HG03575 (cell line): ENCODE results near the gene NRL.

Source experiments
- ATAC-seq: cut with Tn5 transposase; IDR thresholded peaks from one replicate; pipeline ENCODE4 v1.9.1; 2021; ENCODE audit not compliant: unreplicated experiment, insufficient number of reproducible peaks, low FRiP score; ENCODE audit errors: extremely low read depth

Gene NRL

DNA sequence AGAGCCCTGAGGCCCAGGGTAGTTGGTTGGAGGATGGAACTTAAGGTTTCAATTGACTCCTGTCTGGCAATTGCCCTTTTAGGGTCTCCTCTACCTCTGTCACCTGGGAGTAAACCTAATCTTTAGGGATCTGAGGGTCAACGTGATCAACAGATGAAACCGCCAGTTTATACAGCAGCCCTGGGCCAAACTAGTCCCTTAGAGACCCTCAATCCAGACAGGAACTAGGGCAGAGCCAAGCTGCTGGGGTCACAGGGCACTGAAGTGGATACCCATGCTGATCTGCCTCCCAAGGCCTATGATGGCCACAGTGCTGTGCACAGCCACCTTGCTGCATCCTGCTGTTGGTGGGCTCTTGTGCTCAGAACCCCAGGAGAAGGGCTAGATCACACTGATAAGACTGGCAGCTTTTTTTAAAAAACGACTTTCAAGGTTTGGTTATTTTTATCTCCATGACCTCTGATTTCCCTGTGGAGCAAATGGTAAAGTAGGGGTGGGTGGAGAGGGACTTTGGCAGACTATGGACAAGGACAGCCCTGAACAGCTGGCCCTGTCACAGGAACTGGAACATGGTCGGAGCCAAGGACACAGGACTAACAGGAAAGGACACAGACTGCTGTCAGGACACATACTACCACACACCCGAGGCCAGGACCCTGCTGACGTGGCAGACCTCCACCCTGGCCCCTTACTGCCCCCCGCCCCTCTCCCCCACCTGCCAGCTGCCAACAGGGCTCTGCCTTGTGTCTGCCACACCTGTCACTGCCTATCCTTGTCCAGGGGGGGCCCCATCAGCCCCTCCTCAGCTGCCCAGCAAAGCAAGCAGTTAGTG is 16.2 kb upstream of the NRL start:
- ATAC-seq: no peak

DNA sequence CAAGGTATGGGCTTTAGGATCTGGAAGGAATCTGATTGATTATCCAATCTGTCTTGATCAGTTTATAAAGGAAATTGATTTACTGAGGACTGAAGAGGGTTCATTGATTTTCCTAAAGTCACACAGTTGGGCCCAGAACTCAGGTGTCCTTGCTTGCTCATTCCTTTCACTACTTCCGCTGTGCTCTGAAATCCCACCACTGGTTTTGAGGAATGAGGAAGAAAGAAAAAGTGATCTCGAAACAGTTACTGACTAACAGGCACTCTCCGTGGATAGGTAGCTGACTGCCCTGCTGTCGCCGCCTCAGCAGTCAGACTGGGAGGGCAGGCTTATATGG is 15.6 kb upstream of the NRL start, which contains the start of gene FITM1:
Gene FITM1 (plus strand): TSS at position 280 of the 337 bp plus-strand sequence. CDS start 905 bp downstream, outside the sequence.
- no peak for ATAC-seq

GRCh38 chr14:24129410-24129998 is 14.8 kb upstream of the NRL start:
- no peak for ATAC-seq

DNA sequence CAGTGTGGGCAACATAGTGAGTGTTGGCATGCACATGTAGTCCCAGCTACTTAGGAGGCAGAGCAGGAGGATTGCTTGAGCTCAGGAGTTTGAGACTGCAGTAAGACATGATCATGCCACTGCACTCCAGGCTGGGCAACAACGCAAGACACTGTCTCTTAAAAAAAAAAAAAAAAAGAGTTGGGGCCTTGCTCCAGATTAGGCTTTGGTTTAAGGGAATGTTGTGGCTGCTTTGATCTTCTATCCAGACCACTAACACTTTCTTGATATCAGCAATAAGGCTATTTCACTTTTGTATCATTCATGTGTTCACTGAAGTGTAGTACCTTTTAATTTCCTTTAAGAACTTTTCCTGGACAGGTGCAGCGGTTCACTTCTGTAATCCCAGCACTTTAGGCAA is 12.9 kb upstream of the NRL start:
- ATAC-seq: no peak

DNA sequence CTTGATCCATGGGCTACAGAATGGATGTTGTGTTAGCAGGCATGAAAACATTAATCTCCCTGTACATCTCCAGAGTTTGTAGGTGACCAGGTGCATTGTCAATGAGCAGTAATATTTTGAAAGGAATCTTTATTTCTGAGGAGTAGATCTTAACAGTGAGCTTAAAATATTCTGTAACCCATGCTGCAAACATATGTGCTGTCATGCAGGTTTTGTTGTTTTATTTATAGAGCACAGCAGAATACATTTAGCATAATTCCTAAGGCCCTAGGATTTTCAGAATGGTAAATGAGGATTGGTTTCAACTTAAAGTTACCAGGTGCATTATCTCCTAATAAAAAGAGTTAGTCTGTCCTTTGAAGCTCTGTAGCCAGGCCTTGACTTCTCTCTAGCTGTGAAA is 12.2 kb upstream of the NRL start:
- no peak for ATAC-seq

DNA sequence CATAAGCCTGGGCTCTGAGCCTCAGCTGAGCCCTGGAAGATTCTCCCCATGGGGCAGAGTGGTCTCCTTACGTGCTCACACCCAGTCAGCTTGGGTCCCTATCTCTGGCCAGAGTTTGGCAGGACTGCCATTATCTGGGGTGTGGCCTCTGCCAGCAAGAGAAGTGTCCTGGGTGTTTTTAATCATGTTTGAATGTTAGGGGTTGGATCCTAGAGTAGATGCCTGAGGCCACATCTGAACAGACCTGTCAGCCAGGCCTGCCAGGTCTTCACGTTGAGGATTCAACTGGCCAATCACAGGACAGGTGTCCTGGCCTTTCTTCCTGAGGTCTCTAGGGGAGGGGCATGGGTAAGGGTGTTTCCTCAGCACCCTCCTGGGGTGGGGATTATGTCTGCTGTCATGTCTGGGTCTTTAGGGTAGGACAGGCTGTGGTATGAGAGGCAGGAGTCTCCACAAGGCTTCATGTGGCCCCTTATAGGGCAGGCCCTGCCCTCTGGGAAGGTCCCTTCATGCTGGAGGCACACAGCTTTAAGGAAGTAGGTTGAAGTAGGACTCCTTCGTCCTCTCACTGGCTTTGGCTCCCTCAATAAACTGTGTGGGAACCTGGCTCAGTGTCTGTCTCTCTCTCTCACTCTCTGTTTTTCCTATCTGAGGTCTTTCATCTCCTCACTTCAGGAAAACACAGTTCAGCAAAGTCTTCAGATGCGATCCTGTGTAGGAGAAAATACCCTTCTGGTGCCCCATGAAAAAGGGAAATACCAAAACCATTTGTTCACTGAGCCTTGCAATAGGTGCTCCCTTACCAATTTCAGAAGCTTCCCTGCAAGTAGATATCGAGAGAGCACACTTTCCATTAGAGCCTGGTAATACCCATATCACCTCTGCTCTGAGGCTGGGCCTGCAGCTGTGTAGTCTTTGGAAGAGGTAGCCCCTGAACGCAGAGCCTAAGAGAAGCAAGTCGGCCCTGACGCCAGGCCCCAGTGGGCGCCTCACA is 9.0 kb upstream of the NRL start:
- ATAC-seq: no peak

DNA sequence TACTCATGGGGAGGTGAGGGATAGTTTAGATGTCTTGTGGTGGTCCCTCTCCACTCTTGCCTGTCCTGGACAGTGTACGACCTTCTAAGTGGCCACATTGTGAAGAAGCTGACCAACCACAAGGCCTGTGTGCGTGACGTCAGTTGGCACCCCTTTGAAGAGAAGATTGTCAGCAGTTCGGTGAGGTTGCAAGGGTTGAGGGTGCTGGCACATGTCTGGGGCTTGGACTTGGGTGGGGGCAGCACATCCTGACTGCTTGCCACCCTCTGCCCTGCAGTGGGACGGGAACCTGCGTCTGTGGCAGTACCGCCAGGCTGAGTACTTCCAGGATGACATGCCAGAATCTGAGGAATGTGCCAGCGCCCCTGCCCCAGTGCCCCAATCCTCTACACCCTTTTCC is 8.1 kb upstream of the NRL start:
- no peak for ATAC-seq

DNA sequence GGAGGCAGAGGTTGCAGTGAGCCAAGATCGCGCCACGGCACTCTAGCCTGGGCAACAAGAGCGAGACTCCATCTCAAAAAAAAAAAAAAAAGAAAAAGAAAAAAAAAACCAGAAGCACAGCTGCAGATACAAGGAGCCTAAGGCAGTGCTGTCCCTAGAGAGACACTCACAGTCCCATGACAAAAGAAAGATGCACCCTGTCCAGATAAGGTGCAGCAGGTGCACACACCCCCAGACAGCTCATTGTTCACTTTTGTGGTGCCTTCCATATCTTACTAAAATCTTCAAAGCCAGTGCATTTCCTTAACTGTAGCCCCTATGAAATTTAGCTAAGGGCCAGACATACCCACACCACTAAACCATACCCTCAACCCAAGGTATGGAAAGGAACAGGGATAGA is 7.7 kb upstream of the NRL start:
- ATAC-seq: no peak

GRCh38 chr14:24121210-24121609 is 6.5 kb upstream of the NRL start:
- no peak for ATAC-seq

DNA sequence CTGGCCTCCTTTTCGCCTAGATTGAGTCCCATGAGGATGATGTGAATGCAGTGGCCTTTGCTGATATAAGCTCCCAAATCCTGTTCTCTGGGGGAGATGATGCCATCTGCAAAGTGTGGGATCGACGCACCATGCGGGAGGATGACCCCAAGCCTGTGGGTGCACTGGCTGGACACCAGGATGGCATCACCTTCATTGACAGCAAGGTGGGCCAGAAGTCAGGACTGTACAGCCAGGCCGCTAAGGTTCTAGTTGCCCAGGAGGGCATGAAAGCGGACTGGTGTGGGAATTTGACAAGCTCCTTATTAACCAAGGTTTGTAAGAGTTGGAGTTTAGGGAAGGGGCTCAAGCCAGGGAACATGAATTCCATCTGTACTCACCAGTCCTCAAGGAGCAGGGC is 4.9 kb upstream of the NRL start:
- ATAC-seq: no peak

GRCh38 chr14:24117179-24117578 is 2.4 kb upstream of the NRL start:
- ATAC-seq: no peak

- no peak for ATAC-seq
Observed at GRCh38 chr14:24116128-24116814, 1.5 kb upstream of the NRL start.

DNA sequence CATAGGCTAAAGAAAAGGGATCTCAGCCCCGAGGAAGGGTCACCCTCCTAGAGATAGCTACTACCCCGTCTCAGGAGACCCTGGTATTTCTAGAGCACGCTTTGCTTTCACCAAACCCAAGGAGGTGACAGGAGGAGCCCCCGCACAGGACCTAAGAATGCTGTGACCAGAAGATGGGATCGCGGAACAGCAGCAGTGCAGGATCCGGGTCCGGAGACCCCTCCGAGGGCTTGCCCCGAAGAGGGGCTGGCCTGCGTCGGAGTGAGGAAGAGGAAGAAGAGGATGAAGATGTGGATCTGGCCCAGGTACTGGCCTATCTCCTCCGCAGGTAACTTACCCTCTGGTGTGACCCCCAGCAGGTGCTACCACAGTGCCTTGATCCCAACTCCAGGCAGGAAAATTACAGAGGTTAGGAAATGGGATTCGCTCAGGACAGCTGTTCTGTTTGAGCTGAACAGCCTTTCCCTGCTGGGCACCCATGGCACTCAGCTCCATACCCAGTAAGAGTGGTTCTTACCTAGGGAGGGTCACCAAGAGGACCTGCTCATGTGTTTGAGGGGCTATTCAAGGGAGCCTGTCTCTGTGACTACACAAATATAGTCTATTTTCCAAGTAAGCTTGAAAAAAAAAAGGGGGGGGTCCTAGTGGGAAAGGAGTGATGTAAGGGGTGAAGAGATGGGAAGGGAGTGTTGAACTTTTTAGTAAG is 826 bp upstream of the NRL start:
- ATAC-seq: no peak

GRCh38 chr14:24113801-24114531 is 783 bp downstream of the NRL start:
- ATAC-seq: peak; percentile 21

DNA sequence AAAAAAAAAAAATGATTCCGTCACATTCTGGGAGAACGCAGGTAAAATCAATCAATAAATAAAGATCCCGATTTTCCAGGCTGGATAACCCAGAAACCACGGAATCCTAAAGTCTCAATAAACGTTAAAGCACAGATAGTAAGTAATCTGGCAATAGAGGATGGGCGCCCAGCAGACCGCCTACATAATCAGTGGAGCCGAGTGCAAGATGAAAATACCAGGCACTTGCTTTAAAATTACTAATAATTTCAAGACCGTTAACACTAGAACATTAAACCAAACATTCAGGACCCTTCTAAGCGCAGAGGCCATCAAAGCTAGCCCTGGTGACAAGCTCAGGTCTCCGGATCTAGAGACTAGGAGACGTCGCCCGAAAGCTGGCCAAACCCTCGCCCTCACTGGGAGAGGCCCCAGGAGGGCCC is 1.4 kb downstream of the NRL start:
- ATAC-seq: no peak

DNA sequence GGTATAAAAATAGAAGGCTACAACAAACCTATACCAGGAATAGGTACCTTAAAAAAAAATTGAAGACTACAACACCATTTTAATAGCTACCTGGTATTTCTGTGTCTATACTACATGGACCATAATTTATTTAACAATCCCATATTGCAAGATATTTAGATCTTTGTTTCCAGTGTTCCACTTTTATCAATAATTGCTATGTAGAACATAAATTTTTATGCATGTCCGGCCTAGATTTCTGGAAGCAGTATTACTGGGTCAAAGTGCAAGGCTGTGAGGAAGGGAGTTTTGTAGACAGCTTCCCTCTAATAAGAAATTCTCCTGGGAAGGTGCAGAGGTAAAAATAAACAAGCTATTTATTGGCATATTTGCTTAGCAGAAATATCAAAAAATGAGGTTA is 4.2 kb downstream of the NRL start:
- ATAC-seq: no peak

- ATAC-seq: no peak
Observed at GRCh38 chr14:24110060-24110459, 4.7 kb downstream of the NRL start.

DNA sequence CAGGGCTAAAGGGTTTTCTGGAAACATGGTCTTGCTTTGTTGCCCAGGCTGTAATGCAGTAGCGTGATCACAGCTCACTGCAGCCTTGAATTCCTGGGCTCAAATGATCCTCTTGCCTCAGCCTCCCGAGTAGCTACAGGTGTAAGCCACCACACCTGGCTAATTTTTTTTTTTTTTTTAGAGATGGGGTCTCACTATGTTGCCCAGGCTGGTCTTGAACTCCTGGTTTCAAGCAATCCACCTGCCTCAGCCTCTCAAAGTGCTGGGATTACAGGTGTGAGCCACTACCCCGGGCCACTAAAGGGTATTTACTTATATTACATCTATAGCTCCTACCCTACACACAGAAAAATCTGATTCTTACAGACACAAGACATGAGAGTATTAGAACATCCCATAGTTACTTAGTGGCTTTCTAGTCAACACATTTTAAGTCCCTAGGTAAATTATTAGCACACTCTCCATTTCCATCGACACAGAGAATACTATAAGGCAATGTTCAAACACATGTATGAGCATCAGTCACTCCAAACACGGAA is 6.3 kb downstream of the NRL start:
- no peak for ATAC-seq
